HG03060 (cell line): ENCODE measurements around the gene ACAD11.

Experiments used
- ATAC-seq: cut with Tn5 transposase; IDR thresholded peaks from one replicate; pipeline ENCODE4 v1.9.1; 2021; ENCODE audit warnings: low read depth, moderate number of reproducible peaks; ENCODE audit not compliant: unreplicated experiment

ACAD11 gene, protein sequence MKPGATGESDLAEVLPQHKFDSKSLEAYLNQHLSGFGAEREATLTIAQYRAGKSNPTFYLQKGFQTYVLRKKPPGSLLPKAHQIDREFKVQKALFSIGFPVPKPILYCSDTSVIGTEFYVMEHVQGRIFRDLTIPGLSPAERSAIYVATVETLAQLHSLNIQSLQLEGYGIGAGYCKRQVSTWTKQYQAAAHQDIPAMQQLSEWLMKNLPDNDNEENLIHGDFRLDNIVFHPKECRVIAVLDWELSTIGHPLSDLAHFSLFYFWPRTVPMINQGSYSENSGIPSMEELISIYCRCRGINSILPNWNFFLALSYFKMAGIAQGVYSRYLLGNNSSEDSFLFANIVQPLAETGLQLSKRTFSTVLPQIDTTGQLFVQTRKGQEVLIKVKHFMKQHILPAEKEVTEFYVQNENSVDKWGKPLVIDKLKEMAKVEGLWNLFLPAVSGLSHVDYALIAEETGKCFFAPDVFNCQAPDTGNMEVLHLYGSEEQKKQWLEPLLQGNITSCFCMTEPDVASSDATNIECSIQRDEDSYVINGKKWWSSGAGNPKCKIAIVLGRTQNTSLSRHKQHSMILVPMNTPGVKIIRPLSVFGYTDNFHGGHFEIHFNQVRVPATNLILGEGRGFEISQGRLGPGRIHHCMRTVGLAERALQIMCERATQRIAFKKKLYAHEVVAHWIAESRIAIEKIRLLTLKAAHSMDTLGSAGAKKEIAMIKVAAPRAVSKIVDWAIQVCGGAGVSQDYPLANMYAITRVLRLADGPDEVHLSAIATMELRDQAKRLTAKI

DNA sequence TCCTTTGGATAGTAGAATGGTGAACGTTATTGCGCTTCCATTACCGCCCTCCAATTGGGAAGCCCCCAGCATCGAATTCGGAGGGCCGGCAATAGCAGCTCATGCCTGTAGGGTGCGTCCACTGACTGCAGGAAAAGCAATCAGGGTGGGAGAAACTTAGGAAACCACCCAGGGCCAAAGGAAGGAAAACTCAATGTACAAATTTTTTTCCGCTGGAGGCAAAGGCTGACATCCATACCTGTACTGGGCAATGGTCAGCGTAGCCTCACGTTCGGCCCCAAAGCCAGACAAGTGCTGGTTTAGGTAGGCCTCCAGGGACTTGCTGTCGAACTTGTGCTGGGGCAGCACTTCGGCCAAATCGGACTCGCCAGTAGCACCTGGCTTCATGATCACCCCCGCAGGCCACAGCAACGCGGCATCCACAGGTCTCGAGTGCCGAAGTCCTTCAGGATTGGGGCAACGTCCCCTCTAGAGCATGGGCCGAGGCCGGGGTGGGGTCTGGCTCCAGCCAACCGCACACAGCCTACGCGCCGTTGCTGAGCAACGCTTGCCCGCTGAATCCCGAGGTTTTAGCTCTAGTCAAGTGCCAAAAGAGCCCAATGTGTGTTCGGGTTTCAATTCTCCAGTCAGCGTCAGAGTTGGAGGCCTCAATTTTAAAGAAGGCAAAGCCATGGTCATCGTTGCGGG lies at the start of gene ACAD11:
ACAD11 (minus strand) TSS at position 445 of the 687 bp plus-strand sequence; CDS start at position 387, 58 bp downstream.
- peak; percentile 34 for ATAC-seq

- no peak for ATAC-seq
Measured at GRCh38 chr3:132703733-132704132, 44.1 kb upstream of the ACAD11 start.

DNA sequence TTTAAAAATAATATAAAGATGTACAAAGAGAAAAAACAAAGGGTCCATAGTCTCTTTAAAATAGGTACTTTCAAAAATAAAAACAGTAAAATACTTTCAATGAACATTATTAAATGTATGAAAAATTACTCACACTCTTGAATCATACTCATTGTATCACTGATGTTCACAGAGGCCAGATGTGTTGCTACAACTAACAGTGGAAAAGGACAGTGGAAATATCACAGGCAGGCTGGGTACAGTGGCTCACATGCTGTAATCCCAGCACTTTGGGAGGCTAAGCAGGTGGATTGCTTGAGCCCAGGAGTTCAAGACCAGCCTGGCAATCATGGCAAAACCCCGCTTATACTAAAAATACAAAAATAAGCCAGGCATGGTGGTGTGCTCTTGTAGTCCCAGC lies 35.8 kb upstream of the ACAD11 start:
- ATAC-seq = no peak

DNA sequence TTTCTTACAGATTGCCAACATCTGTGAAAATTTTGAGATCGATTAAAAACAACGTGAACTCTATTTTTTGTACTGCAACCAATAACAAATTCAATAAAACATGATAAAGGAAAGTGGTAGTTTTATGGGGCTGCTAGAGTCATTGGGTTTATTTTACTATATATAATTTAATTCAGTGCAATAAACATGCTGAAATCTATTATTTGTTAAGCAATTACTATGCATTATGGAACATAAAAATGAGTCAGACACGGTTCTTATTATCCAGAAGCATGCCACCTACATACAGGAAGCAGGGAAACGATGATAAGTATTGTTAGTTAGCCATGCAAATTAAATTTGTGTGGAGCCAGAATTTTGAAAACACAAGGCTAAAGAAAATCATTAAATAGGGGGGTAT lies 35.4 kb upstream of the ACAD11 start:
- no peak for ATAC-seq

DNA sequence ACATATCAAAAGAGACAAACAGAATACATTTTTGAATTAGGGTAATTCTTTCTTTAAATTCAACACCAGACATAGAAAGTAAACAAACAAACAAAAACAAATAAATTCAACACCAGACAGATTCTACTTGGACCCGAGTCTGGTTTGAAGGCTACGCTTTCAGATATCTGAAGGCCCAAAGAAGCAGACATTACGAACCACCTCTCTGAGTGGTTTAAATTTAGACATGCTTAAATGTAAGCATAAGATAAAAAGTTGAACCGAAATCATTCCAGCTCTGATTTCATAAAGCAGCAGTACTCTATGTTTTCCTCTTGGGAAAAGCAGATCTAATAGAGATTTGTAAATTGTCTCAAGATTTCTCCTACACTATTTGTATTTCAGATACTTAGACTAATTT lies 30.4 kb upstream of the ACAD11 start:
- ATAC-seq = no peak

DNA sequence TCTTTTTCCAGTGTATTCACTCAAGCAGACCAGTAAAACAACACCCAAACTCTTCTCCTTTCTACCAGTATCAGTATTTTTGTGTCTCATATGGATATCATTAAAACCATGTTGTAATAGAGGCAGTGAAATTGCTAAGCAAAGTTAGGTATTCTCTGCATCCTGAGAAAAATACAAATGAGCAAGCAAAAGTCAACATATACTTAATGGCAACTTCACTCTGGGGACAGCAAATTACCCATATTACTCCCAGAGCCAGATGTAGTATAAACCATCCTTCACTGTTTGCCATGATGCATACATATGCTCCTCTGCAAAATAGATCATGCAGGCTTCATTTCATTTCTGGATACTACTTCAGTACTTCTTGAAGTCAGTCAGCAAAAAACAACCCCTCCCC lies 22.6 kb upstream of the ACAD11 start:
- no peak for ATAC-seq

- ATAC-seq = no peak
Measured at GRCh38 chr3:132681421-132681820, 21.8 kb upstream of the ACAD11 start.

DNA sequence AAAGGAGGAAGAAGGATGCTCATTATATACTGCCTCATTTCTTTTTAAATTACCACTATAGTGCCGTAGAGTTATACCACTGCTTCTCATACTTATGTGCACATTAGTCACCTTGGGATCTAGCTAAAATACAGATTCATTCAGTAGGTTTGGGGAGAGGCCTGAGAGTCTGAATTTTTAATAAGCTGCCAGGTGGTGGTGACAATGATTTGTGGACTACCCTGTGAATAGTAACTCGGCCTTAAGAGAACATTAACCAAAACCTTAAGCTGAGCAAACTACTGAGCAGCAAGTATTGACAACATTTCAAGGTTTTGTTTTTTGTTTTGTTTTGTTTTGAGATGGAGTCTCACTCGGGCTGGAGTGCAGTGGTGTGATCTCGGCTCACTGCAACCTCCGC lies 20.3 kb upstream of the ACAD11 start:
- no peak for ATAC-seq

DNA sequence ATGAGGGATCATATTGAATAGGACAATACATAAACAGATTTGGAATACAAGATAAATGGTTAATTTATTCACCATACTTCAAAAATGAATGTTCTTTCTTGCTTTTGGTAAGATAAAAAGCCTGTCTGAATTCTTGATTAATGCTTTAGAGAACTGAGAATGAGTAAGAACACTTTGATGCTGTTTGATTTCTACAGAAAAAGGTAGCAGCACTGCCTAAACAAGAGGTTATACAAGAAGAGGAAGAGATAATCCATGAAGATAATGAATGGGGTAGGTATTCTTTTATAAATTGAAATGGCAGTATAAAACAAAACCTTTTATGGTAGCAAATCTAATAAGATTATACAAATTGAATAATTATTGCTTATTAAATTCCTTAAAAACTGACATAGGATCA lies 15.8 kb upstream of the ACAD11 start:
- ATAC-seq = no peak

DNA sequence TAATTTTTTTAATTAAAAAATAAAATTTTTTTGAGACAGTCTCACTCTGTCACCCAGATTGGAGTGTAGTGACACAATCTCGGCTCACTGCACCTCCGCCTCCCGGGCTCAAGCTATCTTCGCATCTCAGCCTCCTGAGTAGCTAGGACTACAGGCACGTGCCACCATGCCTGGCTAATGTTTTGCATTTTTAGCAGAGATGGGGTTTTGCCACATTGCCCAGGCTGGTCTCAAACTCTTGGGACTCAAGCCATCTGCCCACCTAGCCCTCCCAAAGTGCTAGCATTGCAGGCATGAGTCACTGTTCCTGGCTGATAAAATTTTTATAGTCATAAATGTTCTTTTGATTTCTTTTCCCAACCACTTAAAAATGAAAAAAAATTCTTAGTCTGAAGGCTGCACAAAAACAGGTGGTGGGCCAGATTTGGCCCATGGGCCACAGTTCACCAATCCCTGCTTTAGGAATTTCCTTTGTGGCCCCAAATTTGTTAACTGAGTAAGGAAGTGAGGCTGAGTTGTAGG lies 9.7 kb upstream of the ACAD11 start:
- no peak for ATAC-seq

DNA sequence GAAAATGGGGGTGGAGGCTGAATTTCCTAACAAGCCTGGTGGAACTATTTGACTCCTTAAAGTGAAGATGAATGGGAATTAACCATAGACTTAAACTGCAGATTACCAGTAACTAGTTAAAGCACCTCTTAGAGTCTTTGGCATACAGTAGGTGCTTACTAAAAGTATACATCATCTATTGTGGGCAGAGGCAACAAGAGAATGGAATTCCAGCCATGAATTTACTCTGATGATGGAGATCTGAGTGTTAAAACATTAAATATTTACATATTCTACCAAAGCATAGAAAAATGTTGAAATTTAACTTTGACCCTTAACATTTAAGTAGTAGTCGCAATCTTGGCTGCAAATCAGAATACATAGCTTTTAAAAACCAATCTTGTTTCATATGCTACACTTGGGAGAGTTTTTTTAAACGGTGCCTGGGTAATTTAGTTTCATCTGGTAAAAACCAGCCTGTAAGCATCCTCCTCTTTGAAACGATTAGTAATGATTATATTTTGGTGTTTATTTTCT lies 5.7 kb upstream of the ACAD11 start:
- ATAC-seq = no peak

DNA sequence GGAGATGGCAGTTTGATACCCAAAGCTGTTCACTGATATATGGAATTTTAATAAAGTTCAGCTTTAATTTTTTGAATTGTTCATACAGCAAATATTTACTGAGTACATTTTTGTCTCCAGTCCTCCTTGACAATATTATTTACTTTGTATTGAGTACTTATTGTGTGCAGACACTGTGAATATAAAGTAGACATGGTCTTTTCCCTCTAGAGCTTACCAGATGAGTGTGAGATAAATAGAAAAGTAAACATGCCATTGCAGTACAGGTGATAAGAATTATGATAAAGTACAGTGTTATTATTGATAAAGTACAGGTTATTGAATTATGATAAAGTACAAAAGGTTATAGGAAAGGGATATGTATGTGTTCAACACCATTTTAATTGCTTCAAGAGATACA lies 2.6 kb upstream of the ACAD11 start:
- no peak for ATAC-seq

GRCh38 chr3:132661101-132661500 lies 1.5 kb upstream of the ACAD11 start:
- no peak for ATAC-seq

- no peak for ATAC-seq
Measured at GRCh38 chr3:132660811-132661070, 1.1 kb upstream of the ACAD11 start.

DNA sequence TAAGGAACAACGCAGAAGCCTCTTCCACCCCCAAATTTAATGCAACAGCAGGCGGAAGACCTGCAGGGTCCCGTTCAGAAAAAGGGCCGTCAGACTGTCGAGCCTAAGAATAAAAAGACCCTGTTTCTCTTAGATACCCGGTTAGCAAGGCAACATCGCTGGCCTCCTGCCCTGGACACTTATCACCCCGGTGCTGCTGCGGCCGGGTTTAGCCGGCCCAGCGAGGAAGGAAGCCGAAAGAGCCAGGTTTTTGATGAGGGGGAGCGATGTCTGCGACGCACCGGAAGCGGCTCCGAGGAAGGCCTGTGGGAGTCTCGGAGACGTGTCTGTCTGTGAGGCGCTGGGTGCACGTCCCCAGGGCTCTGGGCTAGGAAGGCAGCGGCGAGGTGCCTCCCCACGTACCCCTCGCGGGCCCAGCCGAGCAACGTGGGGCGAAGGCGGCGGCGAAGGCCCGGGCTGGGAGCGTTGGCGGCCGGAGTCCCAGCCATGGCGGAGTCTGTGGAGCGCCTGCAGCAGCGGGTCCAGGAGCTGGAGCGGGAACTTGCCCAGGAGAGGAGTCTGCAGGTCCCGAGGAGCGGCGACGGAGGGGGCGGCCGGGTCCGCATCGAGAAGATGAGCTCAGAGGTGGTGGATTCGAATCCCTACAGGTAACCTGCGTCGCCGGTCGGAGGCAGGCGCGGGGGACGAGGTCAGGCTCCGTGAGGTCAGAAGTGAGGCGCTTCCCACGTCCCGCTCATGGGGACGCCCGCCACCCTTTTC lies 622 bp upstream of the ACAD11 start, which contains the start of gene UBA5:
UBA5 (plus strand) TSS at position 278 of the 759 bp plus-strand sequence; CDS start at position 487, 209 bp downstream.
- peak; percentile 31 for ATAC-seq

DNA sequence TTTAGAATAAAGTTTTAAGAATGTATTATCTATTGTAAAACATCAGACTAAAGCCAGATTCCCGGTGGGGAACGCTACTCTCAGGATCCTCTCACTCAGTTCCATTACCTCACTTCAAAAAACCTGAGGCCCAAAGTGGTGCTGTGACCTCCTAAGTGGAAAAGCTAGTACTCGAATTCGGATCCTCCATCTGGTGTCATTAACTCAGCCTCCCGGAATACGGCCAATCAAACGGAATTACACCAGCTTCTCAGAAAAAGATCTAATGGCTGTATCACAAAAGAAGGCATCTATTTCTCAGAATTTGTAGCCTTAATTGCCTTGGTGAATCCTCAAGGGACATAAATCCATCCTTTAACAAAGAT lies 627 bp downstream of the ACAD11 start:
- ATAC-seq = no peak

GRCh38 chr3:132657869-132658747 lies 1.5 kb downstream of the ACAD11 start:
- no peak for ATAC-seq

DNA sequence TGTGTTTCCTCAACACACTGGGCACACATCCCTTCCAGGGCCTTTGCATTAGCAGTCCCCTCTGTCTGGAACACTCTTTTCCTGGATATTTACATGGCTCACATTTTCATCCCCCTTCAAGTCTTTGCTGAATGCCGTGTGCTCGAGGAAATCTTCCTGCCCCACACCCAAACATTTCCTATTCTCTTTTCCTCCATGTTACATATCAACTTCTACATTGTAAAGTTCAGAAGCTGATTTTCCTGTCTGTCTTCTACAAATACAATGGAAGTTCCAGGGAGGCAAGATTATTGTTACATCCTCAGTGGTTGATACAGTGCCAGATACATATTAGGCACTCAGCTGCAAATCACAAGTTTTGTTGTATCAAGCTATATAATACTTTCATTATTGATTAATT lies 4.1 kb downstream of the ACAD11 start:
- no peak for ATAC-seq

DNA sequence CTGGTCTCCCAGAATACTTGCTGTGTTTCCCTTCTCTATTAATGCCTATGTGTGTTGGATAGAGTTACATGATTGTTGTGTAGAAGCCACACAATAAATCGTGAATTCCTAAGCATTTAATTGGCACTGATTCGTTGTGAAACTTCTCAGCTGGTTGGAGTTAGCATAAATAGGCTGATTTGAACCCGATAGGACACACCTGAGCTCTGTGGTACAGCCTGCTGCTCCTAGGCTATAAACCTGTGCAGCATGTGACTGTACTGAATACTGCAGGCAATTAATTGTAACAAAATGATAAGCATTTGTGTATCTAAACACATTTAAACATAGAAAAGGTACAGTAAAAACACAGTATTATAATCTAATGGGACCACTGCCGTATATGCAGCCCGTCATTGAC lies 4.9 kb downstream of the ACAD11 start:
- no peak for ATAC-seq
